IMR-90 (cell line): Measurements from ENCODE around the gene RNU6-1. TPM values are rescaled to one million over a fixed set of nuclear protein-coding genes. Genes with fewer than 3 reads are reported as not detected.

ENCODE experiments used
- ATAC-seq: fragments of 200-7000 bp; cut with Tn5 transposase; 2 replicates; pipeline ENCODE4 v1.9.1; 2020; ENCODE audit warnings: low read depth, mild to moderate bottlenecking, moderate library complexity
- BruUV-seq: library from RNA; stranded (reverse); fragments of 400-500 nt; replicated peaks from 2 replicates; lab custom pipeline; 2021; lab: Mats Ljungman, UMichigan
- CTCF ChIA-PET: fragments of 300-600 bp; formaldehyde crosslinking; extraction: SDS; loops from one replicate; lab custom pipeline; 2021; ENCODE audit warnings: antibody characterized with exemption; lab: Yijun Ruan, JAX
- POLR2A ChIA-PET: fragments of 300-600 bp; sonication (Branson Sonifier 250); formaldehyde crosslinking; loops from one replicate; lab custom pipeline; 2022; ENCODE audit warnings: antibody characterized with exemption; ENCODE audit not compliant: unreplicated experiment; lab: Charles Lee
- DNase-seq: peaks from one replicate; pipeline ENCODE4 v3.0.0; 2013
- H2AFZ ChIP-seq: replicated peaks from 2 replicates; pipeline ENCODE3; 2013; ENCODE audit warnings: low read length, mild to moderate bottlenecking; ENCODE audit not compliant: poor library complexity
- H2AK5ac ChIP-seq: 2 replicates; pipeline ENCODE4 v1.6.1; 2013; ENCODE audit warnings: low read depth, low read length, inconsistent platforms
- H2AK9ac ChIP-seq: replicated peaks from 2 replicates; pipeline ENCODE3; 2013; ENCODE audit warnings: mild to moderate bottlenecking, low read depth, low read length, moderate library complexity; ENCODE audit not compliant: poor library complexity
- H2BK120ac ChIP-seq: 2 replicates; pipeline ENCODE4 v1.6.1; 2013; ENCODE audit warnings: low read depth, low read length, inconsistent platforms
- H2BK15ac ChIP-seq: 3 replicates; pipeline ENCODE4 v1.6.1; 2013; ENCODE audit warnings: low read depth, low read length, inconsistent platforms
- H2BK20ac ChIP-seq: 2 replicates; pipeline ENCODE4 v1.6.1; 2013; ENCODE audit warnings: low read depth, mild to moderate bottlenecking, inconsistent platforms, low read length, moderate library complexity
- H2BK5ac ChIP-seq: 2 replicates; pipeline ENCODE4 v1.6.1; 2013; ENCODE audit warnings: mild to moderate bottlenecking, low read depth, low read length, inconsistent platforms; ENCODE audit not compliant: poor library complexity, severe bottlenecking
- H3K14ac ChIP-seq: replicated peaks from 2 replicates; pipeline ENCODE4 v1.6.1; 2013; ENCODE audit warnings: low read depth, low read length, inconsistent platforms
- H3K18ac ChIP-seq: 2 replicates; pipeline ENCODE4 v1.6.1; 2013; ENCODE audit warnings: low read depth, low read length, control low read depth
- H3K23ac ChIP-seq: 2 replicates; pipeline ENCODE4 v1.6.1; 2013; ENCODE audit warnings: low read depth, low read length, inconsistent platforms
- H3K27ac ChIP-seq: 2 replicates; pipeline ENCODE4 v1.5.1; 2013; ENCODE audit warnings: mild to moderate bottlenecking, control low read depth, low read length; ENCODE audit not compliant: insufficient read depth
- H3K27me3 ChIP-seq: 2 replicates; pipeline ENCODE4 v1.6.1; 2013; ENCODE audit warnings: low read length; ENCODE audit not compliant: control insufficient read depth, insufficient read depth
- H3K36me3 ChIP-seq: 2 replicates; pipeline ENCODE4 v1.6.1; 2013; ENCODE audit warnings: low read length, mixed read lengths; ENCODE audit not compliant: control insufficient read depth, insufficient read depth
- H3K4ac ChIP-seq: 2 replicates; pipeline ENCODE4 v1.6.1; 2013; ENCODE audit warnings: low read depth, low read length, inconsistent platforms
- H3K4me1 ChIP-seq: 2 replicates; pipeline ENCODE4 v1.6.1; 2013; ENCODE audit warnings: low read length, mixed read lengths; ENCODE audit not compliant: control insufficient read depth, insufficient read depth
- H3K4me2 ChIP-seq: 2 replicates; pipeline ENCODE4 v1.6.1; 2013; ENCODE audit warnings: low read depth, mild to moderate bottlenecking, control low read depth, low read length, moderate library complexity
- H3K4me3 ChIP-seq: 2 replicates; pipeline ENCODE4 v1.5.1; 2013; ENCODE audit warnings: low read depth, mild to moderate bottlenecking, control low read depth, low read length, moderate library complexity; ENCODE audit not compliant: insufficient read depth
- H3K56ac ChIP-seq: 2 replicates; pipeline ENCODE4 v1.6.1; 2013; ENCODE audit warnings: low read length, inconsistent platforms; ENCODE audit not compliant: insufficient read depth; ENCODE audit errors: extremely low read depth
- H3K79me1 ChIP-seq, 2 experiments: 2 replicates each; pipeline ENCODE4 v1.6.1; 2013; ENCODE audit warnings: low read length in 2 of 2, inconsistent platforms in 1 of 2, low read depth in 1 of 2
- H3K9ac ChIP-seq: 2 replicates; pipeline ENCODE4 v1.6.1; 2013; ENCODE audit warnings: low read depth, low read length, control low read depth
- H3K9me1 ChIP-seq: 2 replicates; pipeline ENCODE4 v1.6.1; 2013; ENCODE audit warnings: low read length, inconsistent platforms; ENCODE audit not compliant: insufficient read depth
- H3K9me3 ChIP-seq: 2 replicates; pipeline ENCODE4 v1.6.1; 2013; ENCODE audit warnings: low read length; ENCODE audit not compliant: control insufficient read depth, insufficient read depth
- H4K20me1 ChIP-seq: 2 replicates; pipeline ENCODE4 v1.6.1; 2013; ENCODE audit warnings: low read length, inconsistent platforms; ENCODE audit not compliant: insufficient read depth
- H4K5ac ChIP-seq: 2 replicates; pipeline ENCODE4 v1.6.1; 2013; ENCODE audit warnings: mild to moderate bottlenecking, low read depth, low read length, control low read depth
- H4K8ac ChIP-seq, 2 experiments: 2 replicates each; pipeline ENCODE4 v1.6.1; 2013; ENCODE audit warnings: low read depth in 2 of 2, low read length in 2 of 2, control low read depth in 1 of 2, inconsistent platforms in 1 of 2
- H4K91ac ChIP-seq: 2 replicates; pipeline ENCODE4 v1.6.1; 2013; ENCODE audit warnings: low read depth, low read length, inconsistent platforms; ENCODE audit not compliant: insufficient read depth
- BHLHE40 ChIP-seq: fragments of 150-350 bp; IDR thresholded peaks from 2 replicates; pipeline ENCODE4 v1.6.1; 2016; ENCODE audit warnings: mild to moderate bottlenecking, low read depth, low read length
- CEBPB ChIP-seq: IDR thresholded peaks from 2 replicates; pipeline ENCODE4 v1.6.1; 2012; ENCODE audit warnings: low read depth, low read length, improper control_type of control experiment
- CHD1 ChIP-seq: IDR thresholded peaks from 2 replicates; pipeline ENCODE4 v1.6.1; 2012; ENCODE audit warnings: low read depth, low read length, improper control_type of control experiment
- ELK1 ChIP-seq: fragments of 150-350 bp; IDR thresholded peaks from 2 replicates; pipeline ENCODE4 v1.6.1; 2016; ENCODE audit warnings: low read depth, mild to moderate bottlenecking, low read length, moderate library complexity, borderline replicate concordance
- FOS ChIP-seq: fragments of 150-350 bp; IDR thresholded peaks from 2 replicates; pipeline ENCODE4 v1.6.1; 2016; ENCODE audit warnings: low read depth, low read length
- MAFK ChIP-seq: IDR thresholded peaks from 2 replicates; pipeline ENCODE4 v1.6.1; 2012; ENCODE audit warnings: low read depth, low read length, improper control_type of control experiment
- MAZ ChIP-seq: IDR thresholded peaks from 2 replicates; pipeline ENCODE4 v1.6.1; 2012; ENCODE audit warnings: low read depth, mild to moderate bottlenecking, low read length, improper control_type of control experiment, moderate library complexity, borderline replicate concordance
- MXI1 ChIP-seq: IDR thresholded peaks from 2 replicates; pipeline ENCODE4 v1.6.1; 2012; ENCODE audit warnings: low read depth, mild to moderate bottlenecking, low read length, moderate library complexity, borderline replicate concordance
- POLR2A ChIP-seq: IDR thresholded peaks from 2 replicates; pipeline ENCODE4 v1.6.1; 2012; ENCODE audit warnings: mild to moderate bottlenecking, low read depth, low read length
- RAD21 ChIP-seq: IDR thresholded peaks from 2 replicates; pipeline ENCODE4 v1.6.1; 2012; ENCODE audit warnings: low read length, improper control_type of control experiment
- RCOR1 ChIP-seq: IDR thresholded peaks from 2 replicates; pipeline ENCODE4 v1.6.1; 2012; ENCODE audit warnings: mild to moderate bottlenecking, low read length, improper control_type of control experiment; ENCODE audit not compliant: insufficient replicate concordance
- RFX5 ChIP-seq: IDR thresholded peaks from 2 replicates; pipeline ENCODE4 v1.8.0; 2012; ENCODE audit warnings: low read depth, mild to moderate bottlenecking, low read length, moderate library complexity
- SMC3 ChIP-seq: fragments of 150-350 bp; IDR thresholded peaks from 2 replicates; pipeline ENCODE4 v1.6.1; 2016; ENCODE audit warnings: low read depth, mild to moderate bottlenecking, antibody characterized with exemption, low read length, moderate library complexity
- WGBS, 2 experiments: methylation state at CpG; one replicate each; pipeline versions ENCODE4 v1.1.5 to v1.1.7; 2013; ENCODE audit warnings: missing lambda C conversion rate in 2 of 2; ENCODE audit not compliant: insufficient read length in 1 of 2; ENCODE audit errors: extremely low coverage in 2 of 2; 5-methylcytosine and 5-hydroxymethylcytosine counted together
- dilution Hi-C: fragments of 300-500 bp; cut with HindIII; formaldehyde crosslinking; loops from one replicate; pipeline ENCODE4 v1.14.3; 2018; ENCODE audit warnings: low sequenced_read_pairs; ENCODE audit not compliant: unreplicated experiment
- in situ Hi-C: fragments of 300-500 bp; cut with MboI; formaldehyde crosslinking; loops from 3 replicates; pipeline ENCODE4 v1.14.3; 2019; ENCODE audit warnings: low sequenced_read_pairs, inconsistent platforms, mixed read lengths
- intact Hi-C: fragments of 100-400 bp; cut with micrococcal nuclease; formaldehyde crosslinking; loops from 2 replicates; pipeline ENCODE4 v1.10.0; 2022
- polyA plus RNA-seq, 3 experiments: library from polyadenylated mRNA; depleted of rRNA; stranded (reverse); fragments of >200 nt; gene quantifications; 2 replicates each; pipeline ENCODE4 v1.2.3, GENCODE V29; 2012; ENCODE audit warnings: low replicate concordance in 1 of 3
- total RNA-seq: library from RNA; depleted of rRNA; stranded (reverse); fragments of >200 nt; gene quantifications from 2 replicates; pipeline ENCODE4 v1.2.3, GENCODE V29; 2012
- TF ChIP-seq, protein P1 (sequence below): fragments of 150-350 bp; IDR thresholded peaks from 2 replicates; pipeline ENCODE4 v1.6.1; 2017; ENCODE audit warnings: mild to moderate bottlenecking, antibody characterized with exemption, low read length, low read depth

Gene RNU6-1
- total and polyA plus RNA-seq, 2 of the 4 experiments (the other 2 are of a cell fraction): not detected

DNA sequence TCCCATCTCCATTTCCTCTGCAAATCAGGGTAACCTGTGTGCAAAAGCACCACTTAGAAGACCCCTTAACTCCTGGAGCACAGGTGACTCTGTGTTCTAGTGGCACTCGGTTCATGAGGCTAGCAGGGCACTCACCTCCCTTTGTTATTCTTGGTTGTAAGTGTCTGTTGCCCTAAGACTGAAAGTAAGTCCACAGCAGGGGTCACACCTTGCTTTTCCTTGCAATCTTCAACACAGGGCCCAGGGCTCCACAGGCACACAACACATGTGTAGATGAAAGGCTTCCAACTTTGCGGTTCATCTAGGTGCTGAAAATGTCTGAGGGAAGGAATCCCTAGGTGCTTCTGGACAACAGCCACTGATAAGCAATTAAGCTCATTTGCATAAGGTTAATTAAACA lies 2.9 kb downstream of the RNU6-1 start:
- Histone ChIP-seq H2AK9ac (no peak overlapping the region), H4K20me1 (no peaks in the 10 kb centered on the region), H3K4me2 (no peak overlapping the region), H3K9me1 (0 out of 2 replicates have a peak, but pooled peaks cover 6% of the 10 kb centered on the region), H3K23ac (no peak overlapping the region), H3K18ac (no peak overlapping the region), H3K27ac (no peak overlapping the region), H2AK5ac (no peak overlapping the region), H4K8ac (no peak overlapping the region), H4K91ac (no peak overlapping the region), H3K56ac (no peak overlapping the region), H3K4me3 (no peak overlapping the region), H3K27me3 (peaks cover 54% of the 10 kb centered on the region), H3K36me3 (no peaks in the 10 kb centered on the region), H3K4ac (no peak overlapping the region), H4K5ac (no peak overlapping the region), H2BK15ac (no peak overlapping the region), H2BK5ac (no peak overlapping the region), H3K79me1 (no peaks in the 10 kb centered on the region), H2AFZ (no peak overlapping the region), H3K14ac (no peak overlapping the region), H3K9me3 (no peaks in the 10 kb centered on the region), H2BK20ac (no peak overlapping the region), H2BK120ac (no peak overlapping the region), H3K4me1 (peaks cover 4% of the 10 kb centered on the region; the same call in 1 of the 2 replicates), H3K9ac (no peak overlapping the region)
- no peak for DNase-seq
- intact Hi-C loops (loop anchor here (1.0 to 10.0 kb wide), 5 partner anchors 336 to 772 kb away; partner anchors contain the start of gene SMAD3), dilution Hi-C loops (no loop called here), in situ Hi-C loops (loop anchor here (5.0 kb wide), 2 partner anchors 380 to 895 kb away; no protein-coding TSS in a partner anchor)
- no peak for ATAC-seq
- ChIA-PET POLR2A (no interaction called here), CTCF (interaction anchor here (2.1 kb wide), 1 partner anchor 380 kb away, joined by 7 read pairs; no protein-coding TSS in a partner anchor)
- BruUV-seq: no TSS peak
- no CpG with 5 or more reads among the region's 2 CpGs for whole genome bisulfite sequencing, 2 experiments
- TF ChIP-seq BHLHE40 (no peak), MAZ (no peak), CHD1 (no peak), CEBPB (no peak), FOS (no peak), RAD21 (no peak), SMC3 (no peak), MXI1 (no peak), RFX5 (no peak), RCOR1 (no peak), MAFK (no peak), POLR2A (no peak), ELK1 (no peak)
- TF ChIP-seq, protein P1, sequence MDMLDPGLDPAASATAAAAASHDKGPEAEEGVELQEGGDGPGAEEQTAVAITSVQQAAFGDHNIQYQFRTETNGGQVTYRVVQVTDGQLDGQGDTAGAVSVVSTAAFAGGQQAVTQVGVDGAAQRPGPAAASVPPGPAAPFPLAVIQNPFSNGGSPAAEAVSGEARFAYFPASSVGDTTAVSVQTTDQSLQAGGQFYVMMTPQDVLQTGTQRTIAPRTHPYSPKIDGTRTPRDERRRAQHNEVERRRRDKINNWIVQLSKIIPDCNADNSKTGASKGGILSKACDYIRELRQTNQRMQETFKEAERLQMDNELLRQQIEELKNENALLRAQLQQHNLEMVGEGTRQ: no peak
